ENCODE measurements around the gene AGAP1.

DNA sequence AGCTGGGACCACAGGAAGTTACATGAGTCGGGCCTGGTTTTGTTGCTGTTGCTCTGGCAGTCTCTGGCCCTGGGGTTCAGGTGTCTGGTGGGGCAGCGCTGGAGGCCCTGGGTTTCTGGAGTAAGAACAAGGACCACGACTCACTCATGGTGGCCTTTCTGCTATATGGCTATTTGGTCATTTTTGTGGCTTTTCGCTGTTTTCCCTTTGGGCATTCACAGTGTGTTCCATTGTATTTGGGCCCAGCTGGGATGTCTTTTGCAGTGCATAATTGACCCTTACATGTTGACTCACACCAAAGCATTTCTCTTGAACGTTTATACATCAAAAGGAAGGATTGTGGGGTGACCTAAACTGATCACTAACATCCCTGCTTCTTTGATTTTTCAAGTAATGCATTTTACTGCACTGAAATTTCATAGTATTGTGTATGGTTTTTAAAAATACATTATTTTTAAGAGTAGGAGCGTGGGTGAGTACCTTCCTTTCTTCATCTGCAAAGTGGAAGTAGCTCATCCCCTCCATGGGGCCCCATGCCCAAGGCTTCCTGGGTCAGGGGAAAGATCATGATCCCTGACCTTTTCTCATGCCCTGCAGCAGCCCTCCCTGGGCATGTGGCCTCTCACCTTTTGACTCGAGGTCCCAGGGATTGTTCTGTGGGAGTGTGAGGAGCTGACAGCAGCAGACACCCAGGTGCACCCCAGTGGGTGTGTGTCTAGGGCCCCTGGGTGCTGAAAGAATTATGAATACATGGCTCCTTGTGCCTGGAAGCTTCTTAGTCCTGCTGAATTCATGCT lies 225.5 kb downstream of the AGAP1 start:
- TF ChIP-seq, protein P1, sequence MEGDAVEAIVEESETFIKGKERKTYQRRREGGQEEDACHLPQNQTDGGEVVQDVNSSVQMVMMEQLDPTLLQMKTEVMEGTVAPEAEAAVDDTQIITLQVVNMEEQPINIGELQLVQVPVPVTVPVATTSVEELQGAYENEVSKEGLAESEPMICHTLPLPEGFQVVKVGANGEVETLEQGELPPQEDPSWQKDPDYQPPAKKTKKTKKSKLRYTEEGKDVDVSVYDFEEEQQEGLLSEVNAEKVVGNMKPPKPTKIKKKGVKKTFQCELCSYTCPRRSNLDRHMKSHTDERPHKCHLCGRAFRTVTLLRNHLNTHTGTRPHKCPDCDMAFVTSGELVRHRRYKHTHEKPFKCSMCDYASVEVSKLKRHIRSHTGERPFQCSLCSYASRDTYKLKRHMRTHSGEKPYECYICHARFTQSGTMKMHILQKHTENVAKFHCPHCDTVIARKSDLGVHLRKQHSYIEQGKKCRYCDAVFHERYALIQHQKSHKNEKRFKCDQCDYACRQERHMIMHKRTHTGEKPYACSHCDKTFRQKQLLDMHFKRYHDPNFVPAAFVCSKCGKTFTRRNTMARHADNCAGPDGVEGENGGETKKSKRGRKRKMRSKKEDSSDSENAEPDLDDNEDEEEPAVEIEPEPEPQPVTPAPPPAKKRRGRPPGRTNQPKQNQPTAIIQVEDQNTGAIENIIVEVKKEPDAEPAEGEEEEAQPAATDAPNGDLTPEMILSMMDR (IDR thresholded peaks at IDR 0.05), result no peak
- TF ChIP-seq EP300 (IDR thresholded peaks at IDR 0.05), result no peak
- no peak for TF ChIP-seq POLR2A (IDR thresholded peaks at IDR 0.05)
